Measurements from ENCODE around the gene PDIA2. TPM values are rescaled to one million over a fixed set of nuclear protein-coding genes. Genes with fewer than 3 reads are reported as not detected.

PDIA2 gene
- polyA plus RNA-seq, 1 of the 3 experiments (the other 2 are of a cell fraction): 1.7 TPM

DNA sequence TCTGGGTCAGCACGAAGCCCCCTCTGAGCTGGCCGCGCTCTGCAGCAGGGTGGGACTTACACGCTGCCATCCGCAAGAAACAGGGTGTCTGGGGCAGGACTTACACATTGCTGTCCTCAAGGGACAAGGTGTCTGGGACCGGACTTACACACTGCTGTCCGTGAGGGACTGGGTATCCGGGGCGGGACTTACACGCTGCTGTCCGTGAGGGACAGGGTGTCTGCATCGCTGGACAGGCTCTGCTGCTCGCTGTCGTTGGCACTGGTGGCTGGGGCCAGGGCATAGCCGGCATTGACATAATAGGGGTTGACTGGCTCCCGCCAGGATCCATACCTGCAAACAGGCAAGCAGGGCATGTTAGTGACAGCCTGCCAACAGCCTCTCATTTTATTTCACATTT, 31.4 kb downstream of the PDIA2 start:
- Histone ChIP-seq H4K20me1 (ENCODE audit: insufficient read depth) (peaks cover 36% of the 10 kb centered on the region), H3K27ac (ENCODE audit: low read depth in 2 of 2, low read length in 1 of 2) (no peak overlapping the region; a peak in 1 of 4 replicates), H3K9me3 (no peaks in the 10 kb centered on the region), H3K36me3 (replicated peaks in 1 of 2; ENCODE audit: control insufficient read depth in 1 of 2, insufficient read depth in 2 of 2, low read length in 1 of 2) (peaks cover 0 to 33% of the 10 kb centered on the region in 2 experiments), H3K27me3 (ENCODE audit: insufficient read depth) (no peaks in the 10 kb centered on the region), H3K79me2 (ENCODE audit: insufficient read depth) (peaks cover 39% of the 10 kb centered on the region), H3K4me3 (ENCODE audit: low read depth in 2 of 2, low read length in 1 of 2) (no peak overlapping the region), H3F3A (replicated peaks; ENCODE audit: insufficient read depth) (no peaks in the 10 kb centered on the region), H3K4me1 (ENCODE audit: control insufficient read depth in 1 of 2, insufficient read depth in 2 of 2, low read depth in 1 of 2, low read length in 1 of 2) (peaks cover 0 to 21% of the 10 kb centered on the region in 2 experiments; a peak in 1 of 4 replicates), H3K9ac (no peak overlapping the region), H3K9me2 (no peaks in the 10 kb centered on the region), H3K4me2 (no peak overlapping the region), H2AFZ (ENCODE audit: low read depth) (no peak overlapping the region)
- CTCF ChIA-PET: interaction anchor here (0.8 to 1.3 kb wide), 2 partner anchors 8 to 12 kb away, joined by 3 to 5 read pairs; no protein-coding TSS in a partner anchor
- POLR2A ChIA-PET: no interaction called here
- 89% methylated on average over 16 of the region's 16 CpGs for WGBS (ENCODE audit: low lambda C conversion rate)
- no peak for DNase-seq
- TF ChIP-seq EZH2phosphoT487 (IDR thresholded peaks at IDR 0.05; ENCODE audit: borderline replicate concordance, low read depth) (no peak), TEAD4 (IDR thresholded peaks at IDR 0.05; ENCODE audit: borderline replicate concordance, insufficient read depth) (no peak), FOXJ3 (CRISPR knock-in tag; IDR thresholded peaks at IDR 0.05) (no peak), SIN3A (IDR thresholded peaks at IDR 0.05; ENCODE audit: borderline replicate concordance, low read depth, low read length) (no peak), TCF12 (IDR thresholded peaks at IDR 0.05) (no peak), RFX5 (IDR thresholded peaks at IDR 0.05; ENCODE audit: low read length) (no peak), ELF1 (IDR thresholded peaks at IDR 0.05) (no peak)
- TF ChIP-seq, protein P1, sequence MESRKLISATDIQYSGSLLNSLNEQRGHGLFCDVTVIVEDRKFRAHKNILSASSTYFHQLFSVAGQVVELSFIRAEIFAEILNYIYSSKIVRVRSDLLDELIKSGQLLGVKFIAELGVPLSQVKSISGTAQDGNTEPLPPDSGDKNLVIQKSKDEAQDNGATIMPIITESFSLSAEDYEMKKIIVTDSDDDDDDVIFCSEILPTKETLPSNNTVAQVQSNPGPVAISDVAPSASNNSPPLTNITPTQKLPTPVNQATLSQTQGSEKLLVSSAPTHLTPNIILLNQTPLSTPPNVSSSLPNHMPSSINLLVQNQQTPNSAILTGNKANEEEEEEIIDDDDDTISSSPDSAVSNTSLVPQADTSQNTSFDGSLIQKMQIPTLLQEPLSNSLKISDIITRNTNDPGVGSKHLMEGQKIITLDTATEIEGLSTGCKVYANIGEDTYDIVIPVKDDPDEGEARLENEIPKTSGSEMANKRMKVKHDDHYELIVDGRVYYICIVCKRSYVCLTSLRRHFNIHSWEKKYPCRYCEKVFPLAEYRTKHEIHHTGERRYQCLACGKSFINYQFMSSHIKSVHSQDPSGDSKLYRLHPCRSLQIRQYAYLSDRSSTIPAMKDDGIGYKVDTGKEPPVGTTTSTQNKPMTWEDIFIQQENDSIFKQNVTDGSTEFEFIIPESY (IDR thresholded peaks at IDR 0.05; ENCODE audit: borderline replicate concordance, low read depth): no peak
- TF ChIP-seq, protein P2, sequence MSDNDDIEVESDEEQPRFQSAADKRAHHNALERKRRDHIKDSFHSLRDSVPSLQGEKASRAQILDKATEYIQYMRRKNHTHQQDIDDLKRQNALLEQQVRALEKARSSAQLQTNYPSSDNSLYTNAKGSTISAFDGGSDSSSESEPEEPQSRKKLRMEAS (IDR thresholded peaks at IDR 0.05; ENCODE audit: low read depth): no peak
- TF ChIP-seq, protein P3, sequence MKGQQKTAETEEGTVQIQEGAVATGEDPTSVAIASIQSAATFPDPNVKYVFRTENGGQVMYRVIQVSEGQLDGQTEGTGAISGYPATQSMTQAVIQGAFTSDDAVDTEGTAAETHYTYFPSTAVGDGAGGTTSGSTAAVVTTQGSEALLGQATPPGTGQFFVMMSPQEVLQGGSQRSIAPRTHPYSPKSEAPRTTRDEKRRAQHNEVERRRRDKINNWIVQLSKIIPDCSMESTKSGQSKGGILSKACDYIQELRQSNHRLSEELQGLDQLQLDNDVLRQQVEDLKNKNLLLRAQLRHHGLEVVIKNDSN (IDR thresholded peaks at IDR 0.05; ENCODE audit: borderline replicate concordance, low read depth): no peak
- TF ChIP-seq, protein P4, sequence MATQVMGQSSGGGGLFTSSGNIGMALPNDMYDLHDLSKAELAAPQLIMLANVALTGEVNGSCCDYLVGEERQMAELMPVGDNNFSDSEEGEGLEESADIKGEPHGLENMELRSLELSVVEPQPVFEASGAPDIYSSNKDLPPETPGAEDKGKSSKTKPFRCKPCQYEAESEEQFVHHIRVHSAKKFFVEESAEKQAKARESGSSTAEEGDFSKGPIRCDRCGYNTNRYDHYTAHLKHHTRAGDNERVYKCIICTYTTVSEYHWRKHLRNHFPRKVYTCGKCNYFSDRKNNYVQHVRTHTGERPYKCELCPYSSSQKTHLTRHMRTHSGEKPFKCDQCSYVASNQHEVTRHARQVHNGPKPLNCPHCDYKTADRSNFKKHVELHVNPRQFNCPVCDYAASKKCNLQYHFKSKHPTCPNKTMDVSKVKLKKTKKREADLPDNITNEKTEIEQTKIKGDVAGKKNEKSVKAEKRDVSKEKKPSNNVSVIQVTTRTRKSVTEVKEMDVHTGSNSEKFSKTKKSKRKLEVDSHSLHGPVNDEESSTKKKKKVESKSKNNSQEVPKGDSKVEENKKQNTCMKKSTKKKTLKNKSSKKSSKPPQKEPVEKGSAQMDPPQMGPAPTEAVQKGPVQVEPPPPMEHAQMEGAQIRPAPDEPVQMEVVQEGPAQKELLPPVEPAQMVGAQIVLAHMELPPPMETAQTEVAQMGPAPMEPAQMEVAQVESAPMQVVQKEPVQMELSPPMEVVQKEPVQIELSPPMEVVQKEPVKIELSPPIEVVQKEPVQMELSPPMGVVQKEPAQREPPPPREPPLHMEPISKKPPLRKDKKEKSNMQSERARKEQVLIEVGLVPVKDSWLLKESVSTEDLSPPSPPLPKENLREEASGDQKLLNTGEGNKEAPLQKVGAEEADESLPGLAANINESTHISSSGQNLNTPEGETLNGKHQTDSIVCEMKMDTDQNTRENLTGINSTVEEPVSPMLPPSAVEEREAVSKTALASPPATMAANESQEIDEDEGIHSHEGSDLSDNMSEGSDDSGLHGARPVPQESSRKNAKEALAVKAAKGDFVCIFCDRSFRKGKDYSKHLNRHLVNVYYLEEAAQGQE (IDR thresholded peaks at IDR 0.05; ENCODE audit: low read depth, low read length): no peak
